Activated CD8-positive, alpha-beta T cell treated with anti-CD3 and anti-CD28 coated beads for 36 hours (primary cell): ENCODE results near the gene NCKAP5L. TPM values are rescaled to one million over a fixed set of nuclear protein-coding genes. Genes with fewer than 3 reads are reported as not detected.

Experiments
- ATAC-seq: fragments of 200-7000 bp; cut with Tn5 transposase; one replicate; pipeline ENCODE4 v1.10.0; 2021; ENCODE audit warnings: mild to moderate bottlenecking, moderate library complexity
- CTCF ChIA-PET: fragments of 350-600 bp; sonication (Branson Sonifier 250); formaldehyde crosslinking; loops from one replicate; lab custom pipeline; 2021; ENCODE audit warnings: antibody characterized with exemption; lab: Charles Lee
- POLR2A ChIA-PET: fragments of 350-600 bp; sonication (Branson Sonifier 250); formaldehyde crosslinking; loops from one replicate; lab custom pipeline; 2021; ENCODE audit warnings: antibody characterized with exemption; lab: Charles Lee
- DNase-seq: peaks from one replicate; pipeline ENCODE4 v3.0.0-alpha.2; 2020
- H3K27ac Mint-ChIP-seq: one replicate; pipeline ENCODE4 v1.8.0; 2021; ENCODE audit warnings: mild to moderate bottlenecking, mixed read lengths
- H3K27me3 Mint-ChIP-seq: one replicate; pipeline ENCODE4 v1.8.0; 2021; ENCODE audit warnings: mixed read lengths
- H3K36me3 Mint-ChIP-seq: one replicate; pipeline ENCODE4 v1.8.0; 2021; ENCODE audit warnings: low read depth, mixed read lengths
- H3K4me1 Mint-ChIP-seq: one replicate; pipeline ENCODE4 v1.8.0; 2021; ENCODE audit warnings: low read depth, mixed read lengths
- H3K4me3 Mint-ChIP-seq: one replicate; pipeline ENCODE4 v1.8.0; 2021; ENCODE audit warnings: mild to moderate bottlenecking, moderate library complexity, mixed read lengths
- H3K9me3 Mint-ChIP-seq: one replicate; pipeline ENCODE4 v1.8.0; 2021; ENCODE audit warnings: mixed read lengths
- CTCF ChIP-seq: fragments of 200-600 bp; IDR thresholded peaks from one replicate; pipeline ENCODE4 v1.8.0; 2022; ENCODE audit warnings: antibody characterized with exemption, mild to moderate bottlenecking
- intact Hi-C: fragments of 100-400 bp; cut with micrococcal nuclease; formaldehyde crosslinking; loops from one replicate; pipeline ENCODE4 v1.10.0; 2022
- total RNA-seq, 2 experiments: library from RNA; stranded (reverse); gene quantifications; one replicate each; pipeline ENCODE4 v1.2.3, GENCODE V29; 2021

Gene NCKAP5L
- total RNA-seq, 2 experiments from 2014 or later: 5.5 to 5.7 TPM

- no peaks in the 10 kb centered on the region for H3K9me3 Mint-ChIP-seq
- POLR2A ChIA-PET: interaction anchor here (0.6 to 0.9 kb wide), 2 partner anchors 79 to 84 kb away, joined by 4 read pairs; partner anchors contain the start of gene TMBIM6
Measured at GRCh38 chr12:49825360-49825970, 2.7 kb downstream of the NCKAP5L start.

GRCh38 chr12:49824895-49825294 lies 3.3 kb downstream of the NCKAP5L start:
- intact Hi-C loops: no loop called here

More at GRCh38 chr12:49825360-49825970, 2.7 kb downstream of the NCKAP5L start:
- Mint-ChIP-seq H3K4me1 (peaks cover 43% of the 10 kb centered on the region), H3K36me3 (peaks cover 4% of the 10 kb centered on the region), H3K27ac (no peak overlapping the region), H3K4me3 (no peak overlapping the region), H3K27me3 (no peaks in the 10 kb centered on the region)
- ATAC-seq (no peak), DNase-seq (no peak)
- TF ChIP-seq CTCF: no peak
- intact Hi-C loops: no loop called here
- CTCF ChIA-PET: interaction anchor here (0.9 to 7.7 kb wide), 5 partner anchors 14 to 84 kb away, joined by 3 to 67 read pairs (median 3); partner anchors contain the start of gene TMBIM6

GRCh38 chr12:49824416-49824815 lies 3.8 kb downstream of the NCKAP5L start:
- intact Hi-C loops: no loop called here
- CTCF ChIA-PET: interaction anchor here (0.9 to 7.7 kb wide), 4 partner anchors 15 to 83 kb away, joined by 3 to 67 read pairs (median 11); partner anchors contain the start of gene TMBIM6

More at GRCh38 chr12:49824895-49825294, 3.3 kb downstream of the NCKAP5L start:
- no peaks in the 10 kb centered on the region for H3K27me3 Mint-ChIP-seq
- peaks cover 44% of the 10 kb centered on the region for H3K4me1 Mint-ChIP-seq
- H3K27ac Mint-ChIP-seq: no peak overlapping the region
- POLR2A ChIA-PET: interaction anchor here (0.9 kb wide), 1 partner anchor 83 kb away, joined by 4 read pairs; the partner anchor contains the start of gene TMBIM6
- CTCF ChIA-PET: interaction anchor here (0.9 to 7.7 kb wide), 4 partner anchors 15 to 84 kb away, joined by 3 to 67 read pairs (median 11); partner anchors contain the start of gene TMBIM6
- no peak for TF ChIP-seq CTCF
- ATAC-seq: no peak
- DNase-seq: no peak
- no peaks in the 10 kb centered on the region for H3K9me3 Mint-ChIP-seq
- no peak overlapping the region for H3K4me3 Mint-ChIP-seq
- H3K36me3 Mint-ChIP-seq: peaks cover 4% of the 10 kb centered on the region

GRCh38 chr12:49823951-49824350 lies 4.3 kb downstream of the NCKAP5L start:
- peaks cover 4% of the 10 kb centered on the region for H3K36me3 Mint-ChIP-seq
- H3K4me1 Mint-ChIP-seq: peaks cover 40% of the 10 kb centered on the region
- no peaks in the 10 kb centered on the region for H3K27me3 Mint-ChIP-seq
- no peak for TF ChIP-seq CTCF
- ATAC-seq: no peak
- intact Hi-C loops: no loop called here
- no peaks in the 10 kb centered on the region for H3K9me3 Mint-ChIP-seq
- POLR2A ChIA-PET: no interaction called here
- CTCF ChIA-PET: interaction anchor here (1.3 kb wide), 1 partner anchor 83 kb away, joined by 3 read pairs; the partner anchor contains the start of gene TMBIM6
- no peak overlapping the region for H3K27ac Mint-ChIP-seq
- no peak overlapping the region for H3K4me3 Mint-ChIP-seq
- DNase-seq: no peak

More at GRCh38 chr12:49824416-49824815, 3.8 kb downstream of the NCKAP5L start:
- Mint-ChIP-seq H3K4me1 (peaks cover 44% of the 10 kb centered on the region), H3K9me3 (no peaks in the 10 kb centered on the region), H3K27me3 (no peaks in the 10 kb centered on the region), H3K36me3 (peaks cover 4% of the 10 kb centered on the region), H3K27ac (no peak overlapping the region), H3K4me3 (no peak overlapping the region)
- TF ChIP-seq CTCF: no peak
- ATAC-seq (no peak), DNase-seq (no peak)
- POLR2A ChIA-PET: no interaction called here

GRCh38 chr12:49823350-49823749 lies 4.9 kb downstream of the NCKAP5L start:
- intact Hi-C loops: no loop called here
- CTCF ChIA-PET: interaction anchor here (1.7 kb wide), 1 partner anchor 18 kb away, joined by 3 read pairs; no protein-coding TSS in a partner anchor
- H3K4me1 Mint-ChIP-seq: peaks cover 36% of the 10 kb centered on the region
- no peaks in the 10 kb centered on the region for H3K27me3 Mint-ChIP-seq
- no peaks in the 10 kb centered on the region for H3K9me3 Mint-ChIP-seq
- TF ChIP-seq CTCF: no peak
- no peak overlapping the region for H3K27ac Mint-ChIP-seq
- POLR2A ChIA-PET: no interaction called here
- ATAC-seq (no peak), DNase-seq (no peak)
- H3K4me3 Mint-ChIP-seq: no peak overlapping the region
- peaks cover 4% of the 10 kb centered on the region for H3K36me3 Mint-ChIP-seq
